ENCODE results near the gene KCNK6.
A peak's percentile ranks its signal among the peaks of the same experiment; 100 is the strongest.

Gene KCNK6

GRCh38 chr19:38298821-38299680 is 20.6 kb upstream of the KCNK6 start:
- no peak for DNase-seq

- DNase-seq = peak; percentile 67
Observed at GRCh38 chr19:38303517-38304351, 15.9 kb upstream of the KCNK6 start, which contains the start of gene C19orf33. Gene C19orf33 (plus strand): TSS chr19:38304251. CDS start chr19:38304262, 11 bp downstream.

- no peak for DNase-seq
Observed at GRCh38 chr19:38304352-38304865, 15.2 kb upstream of the KCNK6 start.

GRCh38 chr19:38304866-38305429 is 14.7 kb upstream of the KCNK6 start:
- peak; percentile 81 for DNase-seq

GRCh38 chr19:38306236-38306635 is 13.4 kb upstream of the KCNK6 start:
- no peak for DNase-seq

GRCh38 chr19:38307076-38307475 is 12.6 kb upstream of the KCNK6 start:
- no peak for DNase-seq

GRCh38 chr19:38307597-38307996 is 12.0 kb upstream of the KCNK6 start:
- no peak for DNase-seq

GRCh38 chr19:38308006-38308766 is 11.5 kb upstream of the KCNK6 start:
- no peak for DNase-seq

GRCh38 chr19:38308926-38309614 is 10.6 kb upstream of the KCNK6 start:
- no peak for DNase-seq

GRCh38 chr19:38309615-38310278 is 9.9 kb upstream of the KCNK6 start:
- no peak for DNase-seq

- no peak for DNase-seq
Observed at GRCh38 chr19:38310279-38310670, 9.4 kb upstream of the KCNK6 start.

GRCh38 chr19:38310986-38311385 is 8.7 kb upstream of the KCNK6 start:
- no peak for DNase-seq

GRCh38 chr19:38315657-38316476 is 3.8 kb upstream of the KCNK6 start, which contains the start of gene YIF1B:
Gene YIF1B (minus strand): TSS chr19:38315947. CDS start chr19:38315917, 30 bp downstream.
- DNase-seq = peak; percentile 99

- DNase-seq = no peak
Observed at GRCh38 chr19:38316477-38317067, 3.1 kb upstream of the KCNK6 start.

- peak; percentile 96 for DNase-seq
Observed at GRCh38 chr19:38317104-38317612, 2.5 kb upstream of the KCNK6 start.

GRCh38 chr19:38318660-38319059 is 985 bp upstream of the KCNK6 start:
- DNase-seq = peak; percentile 47

GRCh38 chr19:38320969-38321339 is 1.3 kb downstream of the KCNK6 start:
- DNase-seq = no peak

- DNase-seq = no peak
Observed at GRCh38 chr19:38321646-38322196, 2.1 kb downstream of the KCNK6 start.

- no peak for DNase-seq
Observed at GRCh38 chr19:38323291-38323690, 3.6 kb downstream of the KCNK6 start.
